ENCODE data around the gene XRCC2.

DNA sequence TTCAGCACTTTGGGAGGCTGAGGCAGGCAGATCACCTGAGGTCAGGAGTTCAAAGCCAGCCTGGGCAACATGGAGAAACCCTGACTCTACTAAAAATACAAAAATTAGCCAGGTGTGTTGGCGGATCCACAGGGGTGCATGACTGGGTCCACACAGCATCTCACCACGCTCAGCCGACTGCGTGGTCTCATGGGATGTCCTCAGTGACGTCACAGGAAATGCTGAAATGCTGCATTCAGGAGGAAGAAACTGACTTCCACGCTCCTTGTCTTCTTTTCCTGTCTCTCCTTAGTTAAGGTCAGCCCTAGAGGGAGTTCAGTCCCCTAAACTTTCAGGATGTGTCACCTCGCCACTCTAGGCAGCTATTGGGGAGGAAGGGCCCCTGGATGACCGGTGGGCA is 42.9 kb downstream of the XRCC2 start:
- TF ChIP-seq, protein P1, sequence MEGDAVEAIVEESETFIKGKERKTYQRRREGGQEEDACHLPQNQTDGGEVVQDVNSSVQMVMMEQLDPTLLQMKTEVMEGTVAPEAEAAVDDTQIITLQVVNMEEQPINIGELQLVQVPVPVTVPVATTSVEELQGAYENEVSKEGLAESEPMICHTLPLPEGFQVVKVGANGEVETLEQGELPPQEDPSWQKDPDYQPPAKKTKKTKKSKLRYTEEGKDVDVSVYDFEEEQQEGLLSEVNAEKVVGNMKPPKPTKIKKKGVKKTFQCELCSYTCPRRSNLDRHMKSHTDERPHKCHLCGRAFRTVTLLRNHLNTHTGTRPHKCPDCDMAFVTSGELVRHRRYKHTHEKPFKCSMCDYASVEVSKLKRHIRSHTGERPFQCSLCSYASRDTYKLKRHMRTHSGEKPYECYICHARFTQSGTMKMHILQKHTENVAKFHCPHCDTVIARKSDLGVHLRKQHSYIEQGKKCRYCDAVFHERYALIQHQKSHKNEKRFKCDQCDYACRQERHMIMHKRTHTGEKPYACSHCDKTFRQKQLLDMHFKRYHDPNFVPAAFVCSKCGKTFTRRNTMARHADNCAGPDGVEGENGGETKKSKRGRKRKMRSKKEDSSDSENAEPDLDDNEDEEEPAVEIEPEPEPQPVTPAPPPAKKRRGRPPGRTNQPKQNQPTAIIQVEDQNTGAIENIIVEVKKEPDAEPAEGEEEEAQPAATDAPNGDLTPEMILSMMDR (conservative IDR thresholded peaks at IDR 0.05): no peak
- no peak for TF ChIP-seq ZFX (IDR thresholded peaks at IDR 0.05)
